Right atrium auricular region (tissue), 2 donors: ENCODE data around the gene ERC2. TPM values are rescaled to one million over a fixed set of nuclear protein-coding genes. Genes with fewer than 3 reads are reported as not detected.

ENCODE experiments used
- DNase-seq: peaks from one replicate; pipeline ENCODE4 v3.0.0-alpha.2; 2019; ENCODE audit warnings: low spot score
- H3K27ac ChIP-seq, 2 donors: fragments of 200-600 bp; sonication (generic); 1 replicate in 1 of 2; 2 replicates in 1 of 2; pipeline ENCODE4 v1.5.1; 2016 to 2019
- H3K27me3 ChIP-seq, 2 donors: fragments of 200-600 bp; sonication (generic); one replicate each; pipeline versions ENCODE4 v1.5.1 to v1.6.0; 2017 to 2019
- H3K36me3 ChIP-seq: fragments of 200-600 bp; sonication (generic); one replicate; pipeline ENCODE4 v1.5.1; 2016
- H3K4me1 ChIP-seq, 2 donors: fragments of 200-600 bp; sonication (generic); one replicate each; pipeline versions ENCODE4 v1.5.1 to v1.6.0; 2017 to 2019
- H3K4me3 ChIP-seq, 2 donors: fragments of 200-600 bp; sonication (generic); 1 replicate in 1 of 2; 2 replicates in 1 of 2; pipeline ENCODE4 v1.5.1; 2017 to 2019; ENCODE audit warnings: mild to moderate bottlenecking in 1 of 2, moderate library complexity in 1 of 2
- H3K9me3 ChIP-seq, 2 donors: fragments of 200-600 bp; sonication (generic); one replicate each; pipeline ENCODE4 v1.5.1; 2019
- total RNA-seq, 2 donors: library from RNA; depleted of rRNA; stranded (reverse); fragments of >200 nt; gene quantifications; one replicate each; pipeline ENCODE4 v1.1.0, GENCODE V29; 2016
- TF ChIP-seq, protein P1 (sequence below), 2 donors: fragments of 200-600 bp; sonication (generic); IDR thresholded peaks; one replicate each; pipeline ENCODE4 v1.5.1; 2019; ENCODE audit warnings: antibody characterized with exemption in 2 of 2

ERC2 gene
- total RNA-seq, 2 donors from 2014 or later, result 2.9 to 4.0 TPM

DNA sequence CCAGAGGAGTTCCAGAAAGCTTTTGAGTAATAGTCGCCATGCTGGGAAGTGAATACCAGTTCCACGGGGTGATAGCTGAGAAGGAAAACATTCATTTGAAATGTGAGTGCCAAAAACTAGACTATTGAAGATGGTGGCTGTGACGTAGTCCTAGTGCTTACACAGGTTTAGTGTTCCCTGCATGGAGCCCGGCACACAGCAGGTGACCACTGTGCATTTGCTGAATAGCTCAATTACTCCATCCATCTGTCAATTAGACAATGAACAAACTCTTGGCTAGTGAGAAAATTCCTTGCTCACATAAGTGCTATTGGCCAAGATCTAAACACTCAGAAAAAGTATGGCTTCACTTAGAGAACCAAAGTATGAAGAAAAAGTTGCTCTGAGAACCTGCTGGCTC lies 533.0 kb downstream of the ERC2 start:
- H3K4me3 ChIP-seq, result no peak overlapping the region
- H3K4me1 ChIP-seq, result no peaks in the 10 kb centered on the region
- no peak for DNase-seq

GRCh38 chr3:55934771-55935170 lies 533.5 kb downstream of the ERC2 start:
- Histone ChIP-seq H3K36me3 (no peaks in the 10 kb centered on the region), H3K9me3 (no peaks in the 10 kb centered on the region), H3K4me3 (no peak overlapping the region), H3K4me1 (no peaks in the 10 kb centered on the region), H3K27ac (no peak overlapping the region), H3K27me3 (no peaks in the 10 kb centered on the region)
- DNase-seq, result no peak
- TF ChIP-seq, protein P1, sequence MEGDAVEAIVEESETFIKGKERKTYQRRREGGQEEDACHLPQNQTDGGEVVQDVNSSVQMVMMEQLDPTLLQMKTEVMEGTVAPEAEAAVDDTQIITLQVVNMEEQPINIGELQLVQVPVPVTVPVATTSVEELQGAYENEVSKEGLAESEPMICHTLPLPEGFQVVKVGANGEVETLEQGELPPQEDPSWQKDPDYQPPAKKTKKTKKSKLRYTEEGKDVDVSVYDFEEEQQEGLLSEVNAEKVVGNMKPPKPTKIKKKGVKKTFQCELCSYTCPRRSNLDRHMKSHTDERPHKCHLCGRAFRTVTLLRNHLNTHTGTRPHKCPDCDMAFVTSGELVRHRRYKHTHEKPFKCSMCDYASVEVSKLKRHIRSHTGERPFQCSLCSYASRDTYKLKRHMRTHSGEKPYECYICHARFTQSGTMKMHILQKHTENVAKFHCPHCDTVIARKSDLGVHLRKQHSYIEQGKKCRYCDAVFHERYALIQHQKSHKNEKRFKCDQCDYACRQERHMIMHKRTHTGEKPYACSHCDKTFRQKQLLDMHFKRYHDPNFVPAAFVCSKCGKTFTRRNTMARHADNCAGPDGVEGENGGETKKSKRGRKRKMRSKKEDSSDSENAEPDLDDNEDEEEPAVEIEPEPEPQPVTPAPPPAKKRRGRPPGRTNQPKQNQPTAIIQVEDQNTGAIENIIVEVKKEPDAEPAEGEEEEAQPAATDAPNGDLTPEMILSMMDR (IDR thresholded peaks at IDR 0.05), result no peak

More for the DNA sequence above, 533.0 kb downstream of the ERC2 start:
- TF ChIP-seq, protein P1 (IDR thresholded peaks at IDR 0.05), result no peak
- H3K27me3 ChIP-seq, result no peaks in the 10 kb centered on the region
- H3K36me3 ChIP-seq, result no peaks in the 10 kb centered on the region
- no peaks in the 10 kb centered on the region for H3K9me3 ChIP-seq
- H3K27ac ChIP-seq, result no peak overlapping the region

- TF ChIP-seq, protein P1 (IDR thresholded peaks at IDR 0.05), result no peak
- no peaks in the 10 kb centered on the region for H3K27me3 ChIP-seq
- no peaks in the 10 kb centered on the region for H3K4me1 ChIP-seq
- H3K36me3 ChIP-seq, result no peaks in the 10 kb centered on the region
- no peak overlapping the region for H3K27ac ChIP-seq
- no peak for DNase-seq
- H3K4me3 ChIP-seq, result no peak overlapping the region
- H3K9me3 ChIP-seq, result no peaks in the 10 kb centered on the region
Observed at GRCh38 chr3:55929154-55929869, 539.0 kb downstream of the ERC2 start.

DNA sequence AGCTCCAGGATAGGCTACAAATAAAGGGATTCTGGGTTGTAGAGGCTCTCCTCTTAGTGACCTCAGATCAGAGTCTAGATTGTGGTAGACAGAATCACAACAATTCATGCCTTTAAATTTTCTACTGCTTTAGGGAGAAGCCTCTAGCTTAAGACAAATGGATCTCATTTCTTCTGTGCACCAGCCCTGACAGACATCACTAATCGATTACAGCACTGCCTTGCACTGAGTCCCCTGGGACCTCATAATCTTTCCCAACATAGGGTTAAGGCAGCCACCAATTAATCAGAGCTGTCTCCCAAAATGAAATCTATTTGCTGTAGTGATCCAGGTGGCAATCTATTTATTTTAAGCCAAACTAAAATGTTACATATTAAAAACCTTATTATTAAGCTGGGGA lies 544.6 kb downstream of the ERC2 start:
- no peaks in the 10 kb centered on the region for H3K36me3 ChIP-seq

GRCh38 chr3:55923207-55923606 lies 545.1 kb downstream of the ERC2 start:
- Histone ChIP-seq H3K36me3 (no peaks in the 10 kb centered on the region), H3K9me3 (no peaks in the 10 kb centered on the region), H3K4me1 (no peaks in the 10 kb centered on the region), H3K4me3 (no peak overlapping the region), H3K27ac (no peak overlapping the region), H3K27me3 (no peaks in the 10 kb centered on the region)
- no peak for DNase-seq
- TF ChIP-seq, protein P1 (IDR thresholded peaks at IDR 0.05), result no peak

More for the DNA sequence above, 544.6 kb downstream of the ERC2 start:
- H3K4me3 ChIP-seq, result no peak overlapping the region
- H3K27me3 ChIP-seq, result no peaks in the 10 kb centered on the region
- no peaks in the 10 kb centered on the region for H3K9me3 ChIP-seq
- H3K4me1 ChIP-seq, result no peaks in the 10 kb centered on the region
- no peak overlapping the region for H3K27ac ChIP-seq
- no peak for DNase-seq
- TF ChIP-seq, protein P1 (IDR thresholded peaks at IDR 0.05), result no peak

DNA sequence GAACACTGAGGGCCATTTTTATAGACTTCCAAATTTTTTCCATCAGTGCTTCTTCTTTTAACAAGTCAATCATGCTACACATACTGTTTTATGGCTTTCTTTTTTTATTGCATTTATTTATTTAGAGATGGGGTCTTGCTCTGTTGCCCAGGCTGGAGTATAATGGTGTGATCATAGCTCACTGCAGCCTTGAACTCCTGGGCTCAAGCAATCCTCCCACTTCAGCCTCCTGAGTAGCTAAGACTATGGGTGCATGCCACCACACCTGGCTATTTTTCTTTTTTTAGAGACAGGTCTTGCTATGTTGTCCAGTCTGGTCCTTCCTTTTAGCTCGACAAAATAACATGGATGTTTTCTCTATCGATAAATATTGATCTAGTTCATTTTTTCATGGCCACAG lies 555.4 kb downstream of the ERC2 start:
- no peaks in the 10 kb centered on the region for H3K9me3 ChIP-seq
- TF ChIP-seq, protein P1 (IDR thresholded peaks at IDR 0.05), result no peak
- no peak overlapping the region for H3K27ac ChIP-seq
- no peak for DNase-seq
- no peaks in the 10 kb centered on the region for H3K36me3 ChIP-seq
- H3K4me3 ChIP-seq, result no peak overlapping the region
- H3K27me3 ChIP-seq, result no peaks in the 10 kb centered on the region
- H3K4me1 ChIP-seq, result no peaks in the 10 kb centered on the region
